Measurements from ENCODE around the gene USP33. TPM values are rescaled to one million over a fixed set of nuclear protein-coding genes. Genes with fewer than 3 reads are reported as not detected.
"Not testable (repeated sequence)": the region's sequence is repeated elsewhere in the genome, so short reads cannot be mapped to it uniquely, and the experiment has no call there.

The USP33 gene
- total RNA-seq, 4 donors from 2014 or later: 54.4 to 94.0 (median 84.6) TPM

- ATAC-seq: no peak
- 84 to 95% methylated on average over 3 of the region's 3 CpGs for WGBS, 2 donors (ENCODE audit: low coverage in 1 of 2)
- no peak overlapping the region for H3K27ac ChIP-seq
- no peaks in the 10 kb centered on the region for H3K27me3 ChIP-seq
- no peak overlapping the region for H3K4me3 ChIP-seq
- TF ChIP-seq EP300 (IDR thresholded peaks at IDR 0.05) (no peak), POLR2A (IDR thresholded peaks at IDR 0.05) (no peak), POLR2AphosphoS5 (IDR thresholded peaks at IDR 0.05) (no peak), CTCF (IDR thresholded peaks at IDR 0.05) (no peak)
- H3K36me3 ChIP-seq: peaks cover 16 to 86% of the 10 kb centered on the region in 2 donors
- no peaks in the 10 kb centered on the region for H3K9me3 ChIP-seq
- H3K4me1 ChIP-seq: no peaks in the 10 kb centered on the region
These were observed 49.9 kb downstream of the USP33 start for GRCh38 chr1:77709727-77710126.

- TF ChIP-seq POLR2AphosphoS5 (IDR thresholded peaks at IDR 0.05) (no peak), EP300 (IDR thresholded peaks at IDR 0.05) (no peak), POLR2A (IDR thresholded peaks at IDR 0.05) (no peak), CTCF (IDR thresholded peaks at IDR 0.05) (no peak)
These were observed 53.3 kb downstream of the USP33 start for GRCh38 chr1:77706321-77706720.

GRCh38 chr1:77704736-77705135 lies 54.9 kb downstream of the USP33 start:
- no peaks in the 10 kb centered on the region for H3K4me1 ChIP-seq
- H3K27ac ChIP-seq: no peak overlapping the region
- peaks cover 3 to 64% of the 10 kb centered on the region in 2 donors for H3K36me3 ChIP-seq
- H3K9me3 ChIP-seq: no peaks in the 10 kb centered on the region
- no peak overlapping the region for H3K4me3 ChIP-seq
- TF ChIP-seq EP300 (IDR thresholded peaks at IDR 0.05): no peak
- no peak for TF ChIP-seq POLR2AphosphoS5 (IDR thresholded peaks at IDR 0.05)
- no peak for TF ChIP-seq POLR2A (IDR thresholded peaks at IDR 0.05)
- no peak for TF ChIP-seq CTCF (IDR thresholded peaks at IDR 0.05)
- no peaks in the 10 kb centered on the region for H3K27me3 ChIP-seq
- 43 to 47% methylated on average over 2 of the region's 2 CpGs for WGBS, 2 donors (ENCODE audit: low coverage in 1 of 2)
- no peak for ATAC-seq

More at GRCh38 chr1:77706321-77706720, 53.3 kb downstream of the USP33 start:
- Histone ChIP-seq H3K27ac (no peak overlapping the region), H3K4me1 (no peaks in the 10 kb centered on the region), H3K36me3 (peaks cover 10 to 64% of the 10 kb centered on the region in 2 donors), H3K4me3 (no peak overlapping the region), H3K9me3 (no peaks in the 10 kb centered on the region), H3K27me3 (no peaks in the 10 kb centered on the region)
- ATAC-seq: no peak
- 87 to 96% methylated on average over 4 of the region's 4 CpGs for WGBS, 2 donors (ENCODE audit: low coverage in 1 of 2)

- H3K9me3 ChIP-seq, H3K27me3 ChIP-seq, ATAC-seq, H3K4me1 ChIP-seq, H3K27ac ChIP-seq, H3K4me3 ChIP-seq: not testable (repeated sequence)
- peaks cover 0 to 66% of the 10 kb centered on the region in 2 donors for H3K36me3 ChIP-seq
- 80 to 100% methylated on average over 1 of the region's 1 CpG for WGBS, 2 donors (ENCODE audit: low coverage in 1 of 2)
These were observed 60.0 kb downstream of the USP33 start for GRCh38 chr1:77699673-77700072.

- WGBS, 2 donors (ENCODE audit: low coverage in 1 of 2): 79 to 81% methylated on average over 3 of the region's 3 CpGs
- H3K9me3 ChIP-seq: no peaks in the 10 kb centered on the region
- no peaks in the 10 kb centered on the region for H3K27me3 ChIP-seq
- H3K27ac ChIP-seq: no peak overlapping the region
- peaks cover 0 to 79% of the 10 kb centered on the region in 2 donors for H3K36me3 ChIP-seq
- ATAC-seq: no peak
- no peak for TF ChIP-seq POLR2A (IDR thresholded peaks at IDR 0.05)
- TF ChIP-seq EP300 (IDR thresholded peaks at IDR 0.05): no peak
- TF ChIP-seq CTCF (IDR thresholded peaks at IDR 0.05): no peak
- no peak for TF ChIP-seq POLR2AphosphoS5 (IDR thresholded peaks at IDR 0.05)
- no peaks in the 10 kb centered on the region for H3K4me1 ChIP-seq
- no peak overlapping the region for H3K4me3 ChIP-seq
These were observed 62.2 kb downstream of the USP33 start for GRCh38 chr1:77697441-77697840.
